Fibroblast of peridontal ligament (primary cell): ENCODE data around the gene APLF.
"Not testable (repeated sequence)": the region's sequence is repeated elsewhere in the genome, so short reads cannot be mapped to it uniquely, and the experiment has no call there.

Experiments used
- DNase-seq: peaks from one replicate; pipeline ENCODE4 v3.0.0-alpha.2; 2010; ENCODE audit errors: extremely low read depth

APLF gene

DNA sequence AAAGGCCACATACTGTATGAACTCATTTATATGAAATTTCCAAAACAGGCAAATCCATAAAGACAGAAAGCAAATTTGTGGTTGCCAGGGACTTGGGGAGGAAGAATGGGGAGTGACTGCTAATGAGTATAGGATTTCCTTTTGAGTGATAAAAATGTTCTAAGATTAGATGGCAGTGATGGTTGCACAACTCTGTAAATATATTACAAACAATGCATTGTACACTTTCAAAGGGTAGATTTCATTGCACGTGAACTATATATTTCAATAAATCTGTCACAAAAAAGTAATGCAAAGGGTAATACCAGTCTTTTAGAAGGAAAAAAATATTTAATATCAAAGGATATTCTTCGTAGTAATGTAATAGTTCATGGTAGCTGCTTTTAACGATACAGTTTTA, 112.3 kb downstream of the APLF start:
- no peak for DNase-seq

DNA sequence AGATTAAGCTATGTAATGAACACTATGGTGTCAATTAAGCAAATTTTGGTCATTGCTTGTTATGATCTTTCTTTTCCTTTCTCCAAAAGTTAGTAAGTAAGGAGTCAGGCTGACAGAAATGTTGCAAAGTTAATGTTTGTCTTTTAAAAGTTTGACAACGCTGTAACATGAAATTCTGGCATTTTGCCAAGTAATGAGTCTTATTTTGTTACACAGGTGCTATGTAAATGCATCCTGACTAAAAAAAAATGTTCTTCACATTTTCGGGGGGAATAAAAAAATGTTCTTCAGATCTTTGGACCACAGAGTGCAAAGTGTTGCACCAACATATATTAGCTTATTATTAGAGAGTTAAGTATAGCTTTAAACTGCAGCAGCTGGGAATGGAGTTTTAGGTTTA, 121.2 kb downstream of the APLF start:
- no peak for DNase-seq

DNA sequence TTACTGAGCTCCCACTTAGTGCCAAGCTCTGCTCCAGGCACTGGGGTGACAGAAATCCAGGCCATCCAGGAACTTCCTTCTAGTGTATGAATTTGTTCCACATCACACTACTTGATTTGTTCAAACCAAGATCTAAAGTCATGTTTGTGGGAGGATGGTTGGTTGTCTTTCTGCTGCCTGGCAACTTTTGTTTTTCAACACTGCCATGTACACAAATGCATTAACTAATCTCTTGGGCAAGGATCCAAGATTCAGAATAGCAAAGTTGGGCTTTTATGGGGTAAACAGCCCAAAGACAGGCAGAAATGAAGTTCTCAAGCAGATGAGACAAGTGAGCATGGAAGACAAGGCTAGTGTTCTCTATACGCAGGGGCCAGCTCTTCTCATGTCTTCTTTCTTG, 122.6 kb downstream of the APLF start:
- no peak for DNase-seq

DNA sequence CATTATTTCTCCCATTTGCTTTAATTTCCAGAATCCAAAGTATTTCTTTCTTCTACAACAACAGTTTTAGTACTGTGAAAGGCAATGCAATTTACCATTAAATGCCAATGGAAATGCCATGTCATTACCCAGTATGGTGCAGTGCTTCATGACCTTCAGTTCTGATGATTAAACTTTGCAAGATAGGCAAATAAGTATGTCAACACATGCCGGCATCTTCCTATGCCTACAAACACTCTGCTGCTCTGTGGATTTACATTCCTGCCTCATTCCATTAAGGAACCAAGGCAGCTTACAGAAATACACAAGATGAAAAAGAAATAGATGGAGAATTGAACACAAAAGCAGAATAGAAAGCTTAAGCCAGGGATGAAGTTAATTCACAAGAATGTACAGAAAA, 123.3 kb downstream of the APLF start:
- DNase-seq = no peak

DNA sequence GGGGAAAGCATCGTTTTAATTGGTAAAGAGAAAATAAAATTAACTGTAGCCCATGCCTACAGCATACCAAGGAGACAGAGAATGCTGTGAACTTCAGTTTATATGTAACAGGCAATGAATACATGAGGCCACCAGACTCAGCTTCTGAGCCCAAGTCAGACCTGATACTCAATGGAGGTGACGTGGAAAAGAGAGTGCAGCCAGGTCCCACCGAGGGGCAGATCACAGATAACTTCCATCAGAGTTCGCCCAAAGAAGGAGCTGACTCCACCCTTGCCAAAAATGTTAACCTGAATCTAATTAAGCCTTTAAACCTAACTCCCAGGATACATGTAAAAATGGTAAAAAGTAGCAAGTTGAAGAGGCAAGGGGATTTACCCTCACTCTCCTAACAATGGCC, 123.8 kb downstream of the APLF start:
- no peak for DNase-seq

- no peak for DNase-seq
Observed at GRCh38 chr2:68594041-68594440, 126.7 kb downstream of the APLF start.

DNA sequence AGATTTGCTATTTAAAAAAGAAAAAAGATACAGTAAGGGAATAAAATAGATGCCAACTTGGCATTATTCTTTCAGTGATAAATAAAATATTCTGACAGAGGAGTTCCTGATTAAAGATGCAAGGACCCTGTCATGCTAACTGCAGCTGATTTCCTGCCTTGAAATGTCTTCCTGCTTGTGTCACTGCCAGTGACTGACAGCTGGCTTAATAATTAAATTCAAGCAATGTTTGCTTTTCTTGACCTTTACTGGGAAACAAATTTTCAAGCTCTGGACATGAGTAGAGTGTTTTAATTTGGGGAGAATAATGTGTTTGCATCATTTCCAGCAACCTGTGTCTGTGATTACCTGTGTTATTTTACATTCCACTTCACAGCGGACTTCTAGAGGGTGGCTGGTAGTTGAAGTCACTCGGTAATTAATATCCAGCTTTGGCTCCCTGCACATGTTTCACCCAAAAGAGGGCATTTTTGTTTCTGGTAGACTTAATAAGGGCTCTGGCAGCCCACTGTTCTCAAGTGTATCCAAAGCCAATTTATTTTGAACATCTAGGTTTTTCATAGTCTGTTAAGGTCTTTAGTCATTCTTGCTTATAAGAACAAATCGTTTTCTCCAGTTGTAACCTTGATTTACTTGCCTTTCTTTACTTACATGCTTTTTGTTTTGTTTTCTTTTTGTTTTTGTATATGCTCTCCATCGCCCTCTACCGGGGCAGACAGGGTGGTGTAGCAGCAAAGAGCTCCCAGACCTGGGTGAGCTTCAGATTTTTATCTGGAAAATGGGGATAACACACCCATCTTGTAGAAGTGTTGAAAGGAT, 127.5 kb downstream of the APLF start:
- DNase-seq = peak; percentile 61

DNA sequence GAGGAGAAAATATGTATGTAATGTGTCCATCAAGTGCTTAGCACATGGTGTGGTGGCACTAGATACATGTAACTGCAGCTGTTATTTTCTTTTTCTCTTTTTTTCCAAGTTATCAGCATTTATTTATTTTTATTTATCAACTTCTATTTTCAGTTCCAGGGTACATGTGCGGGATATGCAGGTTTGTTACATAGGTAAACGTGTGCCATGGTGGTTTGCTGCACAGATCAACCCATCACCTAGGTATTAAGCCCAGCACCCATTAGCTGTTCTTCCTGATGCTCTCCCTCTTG, 128.1 kb downstream of the APLF start:
- DNase-seq = not testable (repeated sequence)

DNA sequence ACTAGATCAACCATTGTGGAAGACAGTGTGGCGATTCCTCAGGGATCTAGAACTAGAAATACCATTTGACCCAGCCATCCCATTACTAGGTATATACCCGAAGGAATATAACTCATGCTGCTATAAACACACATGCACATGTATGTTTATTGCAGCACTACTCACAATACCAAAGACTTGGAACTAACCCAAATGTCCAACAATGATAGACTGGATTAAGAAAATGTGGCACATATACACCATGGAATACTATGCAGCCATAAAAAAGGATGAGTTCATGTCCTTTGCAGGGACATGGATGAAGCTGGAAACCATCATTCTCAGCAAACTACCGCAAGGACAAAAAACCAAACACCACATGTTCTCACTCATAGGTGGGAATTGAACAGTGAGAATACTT, 133.1 kb downstream of the APLF start:
- DNase-seq = not testable (repeated sequence)

DNA sequence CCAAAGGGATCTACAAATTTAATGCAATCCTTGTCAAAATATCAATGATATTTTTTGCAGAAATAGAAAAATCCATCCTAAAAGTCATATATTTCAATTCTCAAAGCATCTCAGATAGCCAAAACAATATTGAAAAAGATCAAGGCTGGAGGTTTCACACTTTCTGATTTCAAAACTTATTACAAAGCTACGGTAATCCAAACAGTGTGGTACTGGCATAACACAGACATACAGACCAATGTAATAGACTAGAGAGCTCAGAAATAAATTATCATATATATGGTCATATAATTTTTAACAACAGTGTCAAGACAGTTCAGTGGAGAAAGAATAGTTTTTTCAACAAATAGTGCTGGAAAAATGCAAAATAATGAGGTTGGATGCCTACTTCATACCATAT, 135.7 kb downstream of the APLF start:
- no peak for DNase-seq

DNA sequence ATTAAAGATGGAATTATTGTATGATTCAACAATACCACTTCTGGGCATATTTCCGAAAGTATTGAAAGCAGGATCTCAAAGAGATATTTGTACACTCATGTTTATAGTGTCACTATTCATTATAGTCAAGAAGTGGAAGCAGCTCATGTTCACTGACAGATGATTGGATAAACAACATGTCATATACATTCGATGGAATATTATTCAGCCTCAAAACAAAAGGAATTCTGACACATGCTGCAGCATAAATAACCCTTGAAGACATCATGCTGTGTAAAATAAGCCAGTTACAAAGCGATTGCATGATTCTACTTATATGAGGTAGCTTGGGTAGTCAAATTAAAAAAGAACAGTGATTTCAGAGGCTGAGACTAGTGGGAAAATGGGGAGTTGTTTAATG, 136.7 kb downstream of the APLF start:
- no peak for DNase-seq

GRCh38 chr2:68605939-68606338, 138.6 kb downstream of the APLF start:
- DNase-seq = no peak

DNA sequence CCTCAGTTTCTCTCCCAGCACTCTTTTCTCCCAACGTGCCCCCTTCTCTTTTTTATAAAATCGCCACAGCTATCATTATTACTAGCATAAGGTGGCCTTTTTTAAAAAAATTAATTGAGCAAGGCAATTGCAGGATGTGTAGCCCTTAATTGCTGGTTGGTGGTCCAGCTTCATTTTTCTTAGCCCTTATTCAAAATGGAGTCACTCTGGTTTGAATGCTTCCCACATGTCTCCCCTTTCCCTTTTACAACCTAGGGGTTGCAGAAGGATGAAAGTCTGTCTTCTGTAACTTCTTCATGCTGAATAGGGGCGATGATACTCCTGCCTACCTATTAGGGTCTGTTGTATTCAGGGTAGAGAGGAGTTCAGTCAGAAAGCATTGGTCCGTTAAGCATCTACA, 139.4 kb downstream of the APLF start:
- DNase-seq = no peak

DNA sequence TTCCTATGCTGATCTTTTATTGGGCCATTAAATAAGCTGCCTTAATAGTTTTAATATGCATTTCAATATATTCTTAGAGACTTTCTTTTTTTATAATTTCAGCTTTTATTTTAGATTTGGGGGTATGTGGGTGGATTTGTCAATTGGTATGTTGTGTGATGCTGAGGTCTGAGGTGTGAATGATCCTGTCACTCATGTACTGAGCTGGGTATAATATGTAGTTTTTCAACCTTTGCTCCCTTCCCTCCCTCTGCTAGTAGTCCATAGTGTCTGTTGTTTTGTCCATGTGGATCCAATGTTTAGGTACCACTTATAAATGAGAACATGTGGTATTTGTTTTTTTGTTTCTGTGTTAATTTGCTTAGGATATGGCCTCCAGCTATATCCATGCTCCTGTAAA, 140.5 kb downstream of the APLF start:
- no peak for DNase-seq

DNA sequence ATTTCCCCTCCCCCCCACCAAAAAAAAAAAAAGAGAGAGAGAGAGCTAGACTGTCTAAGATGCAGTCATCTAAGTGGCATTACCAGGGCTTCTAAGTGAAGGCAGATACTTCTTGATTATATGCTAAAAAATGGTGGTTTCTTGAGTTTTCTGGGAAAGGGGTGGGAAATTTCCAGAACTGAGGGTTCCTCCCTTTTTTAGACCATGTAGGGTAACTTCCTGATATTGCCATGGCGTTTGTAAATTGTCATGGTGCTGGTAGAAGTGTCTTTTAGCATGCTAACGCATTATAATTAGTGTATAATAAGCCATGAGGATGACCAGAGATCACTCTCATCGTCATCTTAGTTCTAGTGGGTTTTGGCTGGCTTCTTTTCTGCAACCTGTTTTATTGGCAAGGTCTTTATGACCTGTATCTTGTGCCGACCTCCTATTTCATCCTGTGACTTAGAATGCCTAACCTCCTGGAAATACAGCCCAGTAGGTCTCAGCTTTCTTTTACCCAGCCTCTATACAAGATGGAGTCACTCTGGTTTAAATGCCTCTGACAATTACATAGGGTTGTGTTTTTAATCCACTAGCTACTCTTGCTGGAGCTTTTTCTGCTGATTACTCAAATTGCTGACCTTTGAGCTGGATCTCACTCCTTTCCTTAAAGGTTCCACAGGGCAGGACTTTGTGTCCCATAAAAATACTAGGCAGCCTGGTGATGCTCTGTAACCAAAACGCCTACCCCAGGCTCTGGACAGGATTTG, 145.6 kb downstream of the APLF start:
- no peak for DNase-seq

DNA sequence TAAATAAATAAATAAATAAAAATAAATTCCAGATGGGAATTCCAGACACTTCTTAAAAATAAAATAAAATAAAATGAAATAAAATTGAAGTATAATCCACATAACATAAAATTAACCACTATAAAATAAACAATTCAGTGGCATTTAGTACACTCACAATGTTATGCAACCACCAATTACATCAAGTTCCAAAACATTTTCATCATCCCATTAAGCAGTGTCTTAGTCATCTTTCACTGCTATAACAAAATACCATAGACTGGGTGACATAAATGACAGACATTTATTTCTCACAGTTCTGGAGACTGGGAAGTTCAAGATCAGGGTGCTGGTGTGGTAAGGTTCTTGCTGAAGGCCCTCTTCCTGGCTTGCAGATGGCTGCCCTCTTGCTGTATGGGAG, 153.4 kb downstream of the APLF start:
- DNase-seq = no peak

DNA sequence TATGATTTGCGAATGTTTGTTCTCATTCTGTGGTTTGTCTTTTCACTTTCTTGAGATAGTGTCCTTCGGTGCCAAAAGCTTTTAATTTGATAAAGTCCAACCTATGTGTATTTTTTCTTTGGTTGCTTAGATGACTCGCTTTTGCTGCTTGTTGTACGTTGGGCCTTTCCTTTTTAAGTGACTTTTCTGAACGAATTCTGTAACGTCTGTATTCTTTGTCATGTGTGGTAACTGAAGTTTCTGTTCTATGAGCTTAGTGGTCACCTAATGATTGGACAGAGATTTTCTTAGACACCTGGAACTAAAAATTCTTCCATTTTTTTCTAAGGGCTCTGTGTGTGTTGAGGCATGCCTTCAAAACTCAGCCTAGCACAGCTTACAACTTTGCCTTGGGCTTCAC, 156.4 kb downstream of the APLF start:
- no peak for DNase-seq

DNA sequence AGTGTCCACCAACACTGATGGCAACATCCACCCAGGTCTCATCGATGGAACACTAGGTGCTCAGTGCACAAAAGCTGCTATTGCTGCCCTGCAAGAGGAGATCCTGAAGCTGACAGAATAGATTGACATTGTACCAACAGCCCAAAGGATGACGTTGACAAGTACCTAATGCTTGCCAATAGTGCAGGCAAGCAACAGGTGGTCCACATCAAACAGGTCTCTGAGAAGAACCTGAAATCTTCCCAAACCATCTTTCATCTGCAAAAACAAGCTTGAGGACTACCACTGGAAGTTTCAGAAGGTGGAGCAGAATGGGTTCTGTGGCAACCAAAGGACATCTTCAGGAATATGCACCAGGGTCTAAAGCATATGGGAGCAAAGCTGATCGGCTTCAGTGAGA, 160.2 kb downstream of the APLF start:
- no peak for DNase-seq
